Neural progenitor cell (in vitro differentiated cells): Measurements from ENCODE around the gene NCAPD3. TPM values are rescaled to one million over a fixed set of nuclear protein-coding genes. Genes with fewer than 3 reads are reported as not detected.

Experiments
- DNase-seq: peaks from one replicate; pipeline ENCODE4 v3.0.0-alpha.2; 2016; ENCODE audit warnings: low spot score
- H2AFZ ChIP-seq: fragments of 200-600 bp; sonication (generic); replicated peaks from 2 replicates; pipeline ENCODE4 v1.6.1; 2016; ENCODE audit warnings: antibody characterized with exemption
- H3F3A ChIP-seq: fragments of 200-600 bp; sonication (generic); 2 replicates; pipeline ENCODE4 v1.6.1; 2016; ENCODE audit warnings: antibody characterized with exemption, low read depth
- H3K27ac ChIP-seq: fragments of 200-600 bp; sonication (generic); 2 replicates; pipeline ENCODE4 v1.5.1; 2016; ENCODE audit warnings: mild to moderate bottlenecking
- H3K27me3 ChIP-seq: fragments of 200-600 bp; sonication (generic); 2 replicates; pipeline ENCODE4 v1.6.1; 2016; ENCODE audit warnings: mild to moderate bottlenecking, moderate library complexity
- H3K36me3 ChIP-seq: fragments of 200-600 bp; sonication (generic); 2 replicates; pipeline ENCODE4 v1.5.1; 2016
- H3K4me1 ChIP-seq: fragments of 200-600 bp; sonication (generic); 2 replicates; pipeline ENCODE4 v1.6.1; 2016; ENCODE audit warnings: mixed run types
- H3K4me2 ChIP-seq: fragments of 200-600 bp; sonication (generic); 2 replicates; pipeline ENCODE4 v1.6.1; 2016
- H3K4me3 ChIP-seq: fragments of 200-600 bp; sonication (generic); 2 replicates; pipeline ENCODE4 v1.5.1; 2016
- H3K79me2 ChIP-seq: fragments of 200-600 bp; sonication (generic); 2 replicates; pipeline ENCODE4 v1.6.1; 2016; ENCODE audit warnings: low read depth
- H3K9ac ChIP-seq: fragments of 200-600 bp; sonication (generic); 2 replicates; pipeline ENCODE4 v1.6.1; 2016
- H3K9me3 ChIP-seq: fragments of 200-600 bp; sonication (generic); 2 replicates; pipeline ENCODE4 v1.5.1; 2016; ENCODE audit warnings: low read depth
- H4K20me1 ChIP-seq: fragments of 200-600 bp; sonication (generic); 2 replicates; pipeline ENCODE4 v1.6.1; 2016; ENCODE audit warnings: low read depth
- H3K27ac Mint-ChIP-seq: 3 replicates; pipeline ENCODE4 v1.8.0; 2021; ENCODE audit warnings: mixed read lengths
- H3K27me3 Mint-ChIP-seq: 2 replicates; pipeline ENCODE4 v1.8.0; 2022; ENCODE audit warnings: low read depth, mild to moderate bottlenecking, inconsistent platforms, moderate library complexity, mixed read lengths; ENCODE audit not compliant: insufficient read depth
- H3K36me3 Mint-ChIP-seq: 3 replicates; pipeline ENCODE4 v1.8.0; 2021; ENCODE audit warnings: mixed read lengths
- H3K4me1 Mint-ChIP-seq: 3 replicates; pipeline ENCODE4 v1.8.0; 2021; ENCODE audit warnings: mixed read lengths
- H3K4me3 Mint-ChIP-seq: 3 replicates; pipeline ENCODE4 v1.8.0; 2021; ENCODE audit warnings: mild to moderate bottlenecking, moderate library complexity, mixed read lengths
- H3K9me3 Mint-ChIP-seq: 3 replicates; pipeline ENCODE4 v1.8.0; 2020; ENCODE audit warnings: mixed read lengths
- CTCF ChIP-seq: fragments of 200-600 bp; sonication (generic); IDR thresholded peaks from 2 replicates; pipeline ENCODE4 v1.5.1; 2017; ENCODE audit warnings: antibody characterized with exemption, mild to moderate bottlenecking
- EZH2 ChIP-seq: fragments of 200-600 bp; sonication (generic); IDR thresholded peaks from 2 replicates; pipeline ENCODE4 v1.6.1; 2017; ENCODE audit warnings: antibody characterized with exemption, mild to moderate bottlenecking, moderate library complexity
- EZH2phosphoT487 ChIP-seq: fragments of 200-600 bp; sonication (generic); IDR thresholded peaks from 2 replicates; pipeline ENCODE4 v1.6.1; 2017; ENCODE audit warnings: antibody characterized with exemption
- total RNA-seq: library from RNA; depleted of rRNA; stranded (reverse); fragments of >200 nt; gene quantifications from 2 replicates; pipeline ENCODE4 v1.2.3, GENCODE V29; 2015; ENCODE audit warnings: low replicate concordance

NCAPD3 gene
- total RNA-seq = 41.0 and 45.0 TPM in 2 replicates

- H3K4me2 ChIP-seq = peak within 1 kb of the TSS; percentile 99
- H2AFZ ChIP-seq = peak within 1 kb of the TSS; percentile 97
- H3K4me3 ChIP-seq = peak within 1 kb of the TSS; percentile 80
- Mint-ChIP-seq H3K27me3 (peaks cover 4% of the 10 kb centered on the region), H3K36me3 (peaks cover 2% of the 10 kb centered on the region), H3K9me3 (no peaks in the 10 kb centered on the region), H3K4me3 (peak within 1 kb of the TSS; percentile 96), H3K4me1 (peaks cover 30% of the 10 kb centered on the region), H3K27ac (no peak within 1 kb of the TSS)
- H3K79me2 ChIP-seq = peaks cover 56% of the 10 kb centered on the region
- no peak within 1 kb of the TSS for H3K27ac ChIP-seq
- no peaks in the 10 kb centered on the region for H3K9me3 ChIP-seq
- peaks cover 14% of the 10 kb centered on the region for H3K27me3 ChIP-seq
- peak; percentile 99 for DNase-seq
- TF ChIP-seq EZH2phosphoT487 (no peak), EZH2 (no peak), CTCF (peak; percentile 5)
- H3K4me1 ChIP-seq = peaks cover 19% of the 10 kb centered on the region
- peaks cover 28% of the 10 kb centered on the region for H4K20me1 ChIP-seq
- H3F3A ChIP-seq = no peaks in the 10 kb centered on the region
- no peaks in the 10 kb centered on the region for H3K36me3 ChIP-seq
- H3K9ac ChIP-seq = peak within 1 kb of the TSS; percentile 77
Measured at GRCh38 chr11:134223836-134224709, at the start of gene NCAPD3, which contains the start of gene VPS26B. TSS of gene NCAPD3 (minus strand) at chr11:134223967. CDS start at chr11:134223926, 41 bp downstream. TSS of gene VPS26B (plus strand) at chr11:134224671. CDS start at chr11:134225123, 452 bp downstream.

GRCh38 chr11:134273317-134273712 lies 49.5 kb upstream of the NCAPD3 start:
- H3K27ac ChIP-seq = no peak overlapping the region
- DNase-seq = no peak
- H3K27me3 Mint-ChIP-seq = peaks cover 49% of the 10 kb centered on the region

More at GRCh38 chr11:134273317-134273712, 49.5 kb upstream of the NCAPD3 start:
- Histone ChIP-seq H3K4me3 (no peak overlapping the region), H3K9ac (no peak overlapping the region), H3K9me3 (no peaks in the 10 kb centered on the region), H3K79me2 (no peaks in the 10 kb centered on the region), H3K4me1 (no peaks in the 10 kb centered on the region), H3K27me3 (peaks cover 84% of the 10 kb centered on the region), H3K36me3 (no peaks in the 10 kb centered on the region), H4K20me1 (peaks cover 14% of the 10 kb centered on the region), H2AFZ (no peak overlapping the region), H3F3A (peaks cover 16% of the 10 kb centered on the region), H3K4me2 (no peak overlapping the region)
- TF ChIP-seq EZH2phosphoT487 (no peak), CTCF (no peak), EZH2 (peak; percentile 68)
- Mint-ChIP-seq H3K4me1 (peaks cover 37% of the 10 kb centered on the region), H3K36me3 (no peaks in the 10 kb centered on the region), H3K4me3 (peak overlapping the region; percentile 44), H3K27ac (no peak overlapping the region), H3K9me3 (peaks cover 3% of the 10 kb centered on the region)
